Left cardiac atrium (tissue), 4 donors: ENCODE data around the gene TMEM239. TPM values are rescaled to one million over a fixed set of nuclear protein-coding genes. Genes with fewer than 3 reads are reported as not detected.
"Not testable (repeated sequence)": the region's sequence is repeated elsewhere in the genome, so short reads cannot be mapped to it uniquely, and the experiment has no call there.

Source experiments
- ATAC-seq, 2 donors: fragments of 200-7000 bp; cut with Tn5 transposase; one replicate each; pipeline ENCODE4 v1.9.1; 2020; ENCODE audit warnings: mild to moderate bottlenecking in 2 of 2, moderate library complexity in 2 of 2
- DNase-seq: peaks from one replicate; pipeline ENCODE4 v3.0.0-alpha.2; 2020
- intact Hi-C, 2 donors: fragments of 100-400 bp; cut with DNase I; formaldehyde crosslinking; loops; one replicate each; pipeline versions ENCODE4 v1.14.1 to v1.15.1; 2022 to 2023
- total RNA-seq, 2 donors: library from RNA; stranded (reverse); fragmentation: NEBNext Ultra II Directional; extraction: Animal tissue kit (Norgen Biotek cat#: 25700); gene quantifications; one replicate each; pipeline ENCODE4 v1.2.1, GENCODE V29; 2021
- donor health status: DM: no; HTN: yes; CAD: no.
- donor health status: DM: no; HTN: yes; CAD: no; lungs with severe emphysema.
- donor health status: DM: yes; HTN: yes; CAD: no.
- donor health status: Dilated cardiomyopathy.

Gene TMEM239
- total RNA-seq, 2 donors from 2014 or later = not detected

- no peak for DNase-seq
- intact Hi-C loops = no loop called here
- no peak for ATAC-seq
Measured at GRCh38 chr20:2798814-2799213, 17.4 kb upstream of the TMEM239 start.

DNA sequence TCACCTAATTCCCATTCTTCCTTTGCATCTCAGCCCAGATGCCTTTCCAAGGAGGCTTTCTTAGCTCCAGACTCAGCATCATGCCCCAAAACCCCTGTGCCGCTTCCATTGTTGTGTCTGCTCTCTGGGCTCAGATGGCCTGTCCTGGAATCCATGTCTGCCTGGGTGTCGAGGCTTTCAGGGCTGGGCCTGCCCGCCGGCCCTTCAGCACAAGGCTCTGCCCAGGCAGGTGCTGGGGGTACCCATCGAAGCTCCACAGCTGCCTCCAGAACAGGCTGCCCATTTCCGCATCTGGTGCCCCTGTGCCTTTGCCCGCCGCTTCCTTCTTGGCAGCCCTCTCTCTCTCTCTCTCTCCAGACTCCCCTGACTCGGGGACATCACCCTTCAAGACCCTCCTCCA is 16.9 kb upstream of the TMEM239 start:
- DNase-seq (no peak), ATAC-seq (no peak)
- intact Hi-C loops = no loop called here

GRCh38 chr20:2799688-2800520 is 16.3 kb upstream of the TMEM239 start:
- DNase-seq (no peak), ATAC-seq (peak; percentile 66 to 67)
- intact Hi-C loops = no loop called here

DNA sequence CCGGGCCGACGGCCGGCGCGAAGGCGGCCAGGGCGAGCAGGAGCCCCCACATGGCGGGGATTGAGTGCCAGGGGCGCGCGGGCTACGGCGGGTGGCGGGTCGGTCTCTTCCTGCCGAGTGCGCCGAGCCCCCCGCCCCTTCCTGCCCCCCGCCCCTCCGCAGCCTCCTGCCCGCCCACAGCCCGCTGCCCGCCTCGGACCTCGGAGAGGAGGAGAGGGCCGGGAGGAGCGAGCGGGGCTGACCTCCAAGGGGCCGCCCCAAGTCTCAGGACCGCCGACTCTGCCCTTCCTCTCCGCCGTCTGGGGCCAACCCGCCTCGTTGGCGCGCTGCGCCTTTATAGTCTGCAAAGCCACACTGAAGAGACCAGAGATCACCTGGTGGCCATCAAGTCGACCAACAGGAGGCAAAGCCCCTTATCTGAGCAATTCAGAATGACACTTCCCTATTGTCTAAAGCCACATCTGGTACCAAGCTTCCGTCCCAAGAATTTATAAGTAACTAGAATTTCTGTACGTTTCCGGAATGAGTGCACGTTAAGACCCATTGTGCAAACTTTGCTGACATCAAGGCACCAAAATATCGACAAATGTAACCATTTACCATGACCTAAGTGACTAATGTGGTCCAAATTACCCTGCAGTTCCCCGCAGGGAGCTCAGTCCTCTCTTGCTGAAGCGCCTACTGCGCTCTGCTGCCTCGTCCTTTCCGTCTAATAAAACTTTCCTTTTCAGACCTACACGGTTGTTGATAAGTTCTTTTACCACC is 15.5 kb upstream of the TMEM239 start, which contains the start of gene CPXM1:
CPXM1 (minus strand) TSS at position 107 of the 765 bp plus-strand sequence; CDS start at position 52, 55 bp downstream.
- intact Hi-C loops = no loop called here
- ATAC-seq = peak; percentile 54 to 68

DNA sequence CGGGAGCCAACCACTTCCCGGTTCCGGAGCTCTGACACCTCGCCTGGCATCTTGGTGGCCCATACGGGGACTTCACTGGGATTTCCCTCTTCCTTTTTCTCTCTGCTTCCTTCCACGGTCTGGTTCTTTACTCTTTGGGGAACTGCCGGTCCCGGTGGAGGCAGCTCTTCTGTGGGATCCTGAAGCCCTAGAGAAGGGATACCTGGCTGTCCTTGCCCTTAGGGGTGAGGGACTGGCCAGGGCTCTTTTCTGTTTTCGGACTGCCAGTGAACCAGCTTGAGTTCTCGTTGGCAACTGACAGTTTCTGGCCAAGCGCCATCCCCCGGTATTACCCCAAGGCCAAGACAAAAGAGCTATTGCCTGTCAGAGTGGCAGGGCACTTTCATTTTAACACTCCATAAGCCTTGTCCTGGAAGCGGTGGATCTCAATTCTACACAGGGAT is 14.9 kb upstream of the TMEM239 start:
- intact Hi-C loops = no loop called here
- DNase-seq (no peak), ATAC-seq (no peak)

More for the DNA sequence above, 15.5 kb upstream of the TMEM239 start, which contains the start of gene CPXM1:
- no peak for DNase-seq

GRCh38 chr20:2804041-2804828 is 11.9 kb upstream of the TMEM239 start:
- no peak for ATAC-seq
- no peak for DNase-seq
- intact Hi-C loops = no loop called here

DNA sequence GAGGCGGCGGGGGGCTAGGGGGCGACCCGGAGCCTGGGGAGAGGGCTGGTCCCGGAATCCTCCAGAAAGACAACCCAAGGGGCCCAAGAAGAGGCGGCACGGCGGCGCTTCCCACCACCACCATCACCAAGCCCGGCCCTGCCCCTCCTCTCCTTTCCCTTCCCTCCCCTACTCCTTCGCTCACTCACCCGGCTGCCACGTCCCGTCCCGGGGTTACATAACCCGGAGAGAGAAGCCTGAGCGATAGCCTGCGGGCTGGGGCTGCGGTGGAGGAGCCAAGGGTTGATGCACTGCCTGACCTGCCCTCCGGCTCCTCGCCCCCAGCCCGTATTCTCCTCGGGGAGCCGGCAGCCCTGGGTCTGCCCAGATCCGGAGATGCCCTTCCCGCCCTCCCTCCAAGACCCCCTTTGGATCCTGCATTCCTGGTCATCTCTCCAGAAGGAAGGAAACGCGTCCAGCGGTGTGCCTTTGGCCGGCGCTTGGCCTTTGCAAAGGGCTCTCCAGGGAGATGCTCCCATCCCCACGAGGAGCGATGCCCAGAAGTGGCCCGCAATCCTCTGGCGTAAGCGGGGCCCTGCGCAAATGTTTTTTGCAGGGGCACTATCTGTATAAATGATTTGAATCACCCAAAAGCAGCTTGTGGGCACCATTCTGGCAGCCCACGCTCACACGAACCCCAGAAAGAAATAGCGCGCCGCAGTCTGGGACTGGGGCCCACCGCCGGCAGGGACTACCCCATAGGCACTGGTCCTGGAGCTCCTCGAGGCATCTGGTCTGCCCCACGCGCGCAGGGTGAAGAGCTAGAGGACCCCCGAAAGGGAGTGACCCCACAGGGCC is 11.1 kb upstream of the TMEM239 start:
- intact Hi-C loops = no loop called here
- ATAC-seq (peak; percentile 67 to 76), DNase-seq (no peak)

GRCh38 chr20:2805689-2806350 is 10.3 kb upstream of the TMEM239 start:
- ATAC-seq (peak in 1 of 2 donors; percentile 25), DNase-seq (no peak)
- intact Hi-C loops = no loop called here

DNA sequence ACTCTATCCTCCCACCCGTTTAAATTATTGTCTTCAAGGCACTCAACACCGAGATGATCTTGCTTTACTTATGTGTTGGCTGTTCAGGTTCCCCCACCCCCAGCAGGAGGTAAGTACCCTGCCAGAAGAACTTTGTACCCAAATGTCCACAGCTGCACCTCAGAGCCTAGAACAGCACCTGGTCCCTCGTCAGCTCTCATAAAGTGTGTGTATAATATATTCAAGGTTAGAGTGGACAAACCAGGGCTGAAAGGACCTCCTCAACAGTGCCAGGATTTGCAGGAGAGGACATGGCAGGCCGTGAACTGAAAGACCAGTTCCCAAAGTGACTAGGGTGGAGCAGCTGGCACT is 9.8 kb upstream of the TMEM239 start:
- intact Hi-C loops = no loop called here
- ATAC-seq (no peak), DNase-seq (no peak)

GRCh38 chr20:2807019-2807418 is 9.1 kb upstream of the TMEM239 start:
- no peak for ATAC-seq
- intact Hi-C loops = no loop called here
- DNase-seq = no peak

DNA sequence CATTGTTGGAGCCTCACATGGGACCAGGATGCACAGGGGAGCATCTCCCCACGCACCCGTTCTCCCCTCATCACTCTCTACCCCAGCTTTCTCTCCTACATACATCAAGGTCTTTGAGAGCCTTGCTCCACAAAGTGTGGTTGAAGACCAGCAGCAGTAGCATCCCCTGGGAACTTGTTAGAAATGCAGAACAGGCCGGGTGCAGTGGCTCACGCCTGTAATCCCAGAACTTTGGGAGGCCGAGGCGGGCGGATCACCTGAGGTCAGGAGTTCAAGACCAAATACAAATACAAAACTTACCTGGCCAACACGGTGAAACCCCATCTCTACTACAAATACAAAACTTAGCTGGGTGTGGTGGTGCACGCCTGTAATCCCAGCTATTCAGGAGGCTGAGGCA is 8.2 kb upstream of the TMEM239 start:
- ATAC-seq, DNase-seq, intact Hi-C loops: not testable (repeated sequence)

DNA sequence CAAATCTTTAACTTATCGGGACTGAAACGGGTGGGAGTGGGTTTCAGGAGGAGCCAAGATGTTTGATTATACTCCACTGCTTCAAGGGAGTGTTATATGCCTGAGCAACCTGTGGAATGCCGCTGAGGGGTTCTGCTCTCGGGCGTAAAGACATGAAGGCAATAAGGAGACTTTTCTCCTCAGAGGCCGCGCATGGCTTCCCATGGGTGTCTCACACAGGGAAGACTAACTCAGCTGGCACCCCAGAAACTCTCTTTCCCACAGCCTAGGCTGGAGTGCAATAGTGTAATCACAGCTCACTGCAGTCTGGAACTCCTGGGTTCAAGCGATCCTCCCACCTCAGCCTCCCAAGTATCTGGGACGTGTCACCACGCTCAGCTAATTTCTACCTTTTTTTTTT is 6.5 kb upstream of the TMEM239 start:
- DNase-seq (no peak), ATAC-seq (no peak)
- intact Hi-C loops = no loop called here

DNA sequence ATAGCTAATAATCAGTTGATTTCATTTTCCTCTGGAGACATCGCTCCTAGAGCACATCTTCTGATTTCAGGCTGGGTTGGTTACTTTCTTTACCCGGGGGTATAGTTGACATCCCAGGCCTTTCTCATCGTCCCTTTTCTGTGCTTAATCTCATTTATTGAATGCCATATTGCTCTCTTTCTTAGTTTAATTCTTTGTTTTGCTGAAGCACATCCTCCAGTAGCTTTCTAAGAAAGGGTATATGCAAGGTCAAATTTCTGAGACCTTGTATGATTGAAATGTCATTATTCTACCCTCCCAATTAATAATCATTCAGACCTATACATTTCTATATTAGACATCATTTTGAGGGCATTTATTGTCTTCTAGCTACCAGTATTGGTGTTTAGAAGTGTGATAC is 4.0 kb upstream of the TMEM239 start:
- no peak for DNase-seq
- ATAC-seq = no peak
- intact Hi-C loops = no loop called here

DNA sequence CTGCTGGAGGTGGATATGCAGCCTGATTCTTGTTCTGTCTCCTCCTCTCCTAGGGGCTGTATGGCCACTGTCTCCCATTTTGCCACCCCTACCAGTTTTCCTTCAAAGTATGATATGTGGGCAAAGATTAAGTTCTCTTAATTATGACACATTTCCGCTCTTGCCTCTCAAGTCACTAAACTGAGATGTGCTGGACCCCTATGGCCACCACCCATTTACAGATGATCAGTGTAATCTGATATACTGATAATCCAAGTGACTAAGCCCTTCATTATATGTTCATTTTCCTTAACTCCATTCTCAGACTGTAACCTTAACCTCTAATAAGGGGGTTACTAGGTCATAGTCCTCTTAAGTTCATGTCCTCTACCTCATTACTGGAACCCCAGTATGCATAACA is 2.1 kb upstream of the TMEM239 start:
- intact Hi-C loops = no loop called here
- ATAC-seq (no peak), DNase-seq (no peak)

- ATAC-seq (peak; percentile 39 to 92), DNase-seq (no peak)
- intact Hi-C loops = no loop called here
Measured at GRCh38 chr20:2814587-2815051, 1.5 kb upstream of the TMEM239 start, which contains the start of gene C20orf141. Gene C20orf141, plus strand, starts transcription at chr20:2814987. Its CDS starts 198 bp downstream, at chr20:2815185.

- ATAC-seq (no peak), DNase-seq (no peak)
- intact Hi-C loops = no loop called here
Measured at GRCh38 chr20:2815242-2815900, 793 bp upstream of the TMEM239 start.

DNA sequence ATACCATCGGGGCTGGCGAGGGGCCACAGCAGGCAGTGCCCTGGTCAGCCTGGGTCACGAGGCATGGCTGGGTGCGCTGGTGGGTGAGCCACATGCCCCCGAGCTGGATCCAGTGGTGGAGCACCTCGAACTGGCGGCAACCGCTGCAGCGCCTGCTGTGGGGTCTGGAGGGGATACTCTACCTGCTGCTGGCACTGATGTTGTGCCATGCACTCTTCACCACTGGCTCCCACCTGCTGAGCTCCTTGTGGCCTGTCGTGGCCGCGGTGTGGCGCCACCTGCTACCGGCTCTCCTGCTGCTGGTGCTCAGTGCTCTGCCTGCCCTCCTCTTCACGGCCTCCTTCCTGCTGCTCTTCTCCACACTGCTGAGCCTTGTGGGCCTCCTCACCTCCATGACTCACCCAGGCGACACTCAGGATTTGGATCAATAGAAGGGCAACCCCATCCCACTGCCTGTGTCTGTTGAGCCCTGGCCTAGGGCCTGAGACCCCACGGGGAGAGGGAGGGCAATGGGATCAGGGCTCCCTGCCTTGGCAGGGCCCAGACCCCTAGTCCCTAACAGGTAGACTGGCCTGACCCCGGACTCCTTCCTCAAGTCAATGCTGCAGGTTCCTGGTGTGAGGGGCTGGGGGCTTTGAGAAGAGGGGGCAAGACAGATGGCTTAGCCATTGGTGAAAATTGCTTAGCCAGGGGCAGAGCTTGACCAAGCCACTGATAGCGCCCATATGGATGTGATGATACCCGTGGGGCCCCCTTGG is 598 bp downstream of the TMEM239 start:
- intact Hi-C loops = no loop called here
- DNase-seq = no peak
- ATAC-seq = no peak
